Panc1 (cell line): ENCODE data around the gene SSH2.

Experiments used
- TF ChIP-seq, protein P1 (sequence below): fragments of 450-650 bp; IDR thresholded peaks from 2 replicates; pipeline ENCODE4 v1.5.1; 2017; ENCODE audit warnings: mild to moderate bottlenecking
- TF ChIP-seq, protein P2 (sequence below), 2 experiments: IDR thresholded peaks; 2 replicates each; pipeline ENCODE4 v1.6.1; 2011 to 2012; ENCODE audit warnings: low read depth in 2 of 2, control low read depth in 1 of 2, low read length in 1 of 2, mild to moderate bottlenecking in 1 of 2, moderate library complexity in 1 of 2; ENCODE audit not compliant: insufficient read depth in 1 of 2

DNA sequence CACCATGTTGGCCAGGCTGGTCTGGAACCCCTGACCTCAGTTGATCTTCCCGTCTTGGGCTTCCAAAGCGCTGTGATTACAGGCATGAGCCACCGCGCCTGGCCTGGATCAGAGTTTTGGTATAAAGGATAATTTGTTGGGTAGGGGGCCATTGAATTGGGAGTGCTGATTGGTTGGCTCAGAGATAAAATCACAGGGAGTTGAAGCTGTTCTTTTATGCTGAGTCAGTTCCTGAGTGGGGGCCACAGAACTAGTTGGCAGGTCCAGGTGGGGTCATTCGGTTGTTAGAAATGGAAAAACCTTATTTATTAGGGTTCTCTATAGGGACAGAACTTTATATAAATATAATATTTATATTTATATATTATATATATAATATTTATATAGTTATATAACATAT lies 147.1 kb downstream of the SSH2 start:
- TF ChIP-seq, protein P1, sequence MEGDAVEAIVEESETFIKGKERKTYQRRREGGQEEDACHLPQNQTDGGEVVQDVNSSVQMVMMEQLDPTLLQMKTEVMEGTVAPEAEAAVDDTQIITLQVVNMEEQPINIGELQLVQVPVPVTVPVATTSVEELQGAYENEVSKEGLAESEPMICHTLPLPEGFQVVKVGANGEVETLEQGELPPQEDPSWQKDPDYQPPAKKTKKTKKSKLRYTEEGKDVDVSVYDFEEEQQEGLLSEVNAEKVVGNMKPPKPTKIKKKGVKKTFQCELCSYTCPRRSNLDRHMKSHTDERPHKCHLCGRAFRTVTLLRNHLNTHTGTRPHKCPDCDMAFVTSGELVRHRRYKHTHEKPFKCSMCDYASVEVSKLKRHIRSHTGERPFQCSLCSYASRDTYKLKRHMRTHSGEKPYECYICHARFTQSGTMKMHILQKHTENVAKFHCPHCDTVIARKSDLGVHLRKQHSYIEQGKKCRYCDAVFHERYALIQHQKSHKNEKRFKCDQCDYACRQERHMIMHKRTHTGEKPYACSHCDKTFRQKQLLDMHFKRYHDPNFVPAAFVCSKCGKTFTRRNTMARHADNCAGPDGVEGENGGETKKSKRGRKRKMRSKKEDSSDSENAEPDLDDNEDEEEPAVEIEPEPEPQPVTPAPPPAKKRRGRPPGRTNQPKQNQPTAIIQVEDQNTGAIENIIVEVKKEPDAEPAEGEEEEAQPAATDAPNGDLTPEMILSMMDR = no peak
- TF ChIP-seq, protein P2, sequence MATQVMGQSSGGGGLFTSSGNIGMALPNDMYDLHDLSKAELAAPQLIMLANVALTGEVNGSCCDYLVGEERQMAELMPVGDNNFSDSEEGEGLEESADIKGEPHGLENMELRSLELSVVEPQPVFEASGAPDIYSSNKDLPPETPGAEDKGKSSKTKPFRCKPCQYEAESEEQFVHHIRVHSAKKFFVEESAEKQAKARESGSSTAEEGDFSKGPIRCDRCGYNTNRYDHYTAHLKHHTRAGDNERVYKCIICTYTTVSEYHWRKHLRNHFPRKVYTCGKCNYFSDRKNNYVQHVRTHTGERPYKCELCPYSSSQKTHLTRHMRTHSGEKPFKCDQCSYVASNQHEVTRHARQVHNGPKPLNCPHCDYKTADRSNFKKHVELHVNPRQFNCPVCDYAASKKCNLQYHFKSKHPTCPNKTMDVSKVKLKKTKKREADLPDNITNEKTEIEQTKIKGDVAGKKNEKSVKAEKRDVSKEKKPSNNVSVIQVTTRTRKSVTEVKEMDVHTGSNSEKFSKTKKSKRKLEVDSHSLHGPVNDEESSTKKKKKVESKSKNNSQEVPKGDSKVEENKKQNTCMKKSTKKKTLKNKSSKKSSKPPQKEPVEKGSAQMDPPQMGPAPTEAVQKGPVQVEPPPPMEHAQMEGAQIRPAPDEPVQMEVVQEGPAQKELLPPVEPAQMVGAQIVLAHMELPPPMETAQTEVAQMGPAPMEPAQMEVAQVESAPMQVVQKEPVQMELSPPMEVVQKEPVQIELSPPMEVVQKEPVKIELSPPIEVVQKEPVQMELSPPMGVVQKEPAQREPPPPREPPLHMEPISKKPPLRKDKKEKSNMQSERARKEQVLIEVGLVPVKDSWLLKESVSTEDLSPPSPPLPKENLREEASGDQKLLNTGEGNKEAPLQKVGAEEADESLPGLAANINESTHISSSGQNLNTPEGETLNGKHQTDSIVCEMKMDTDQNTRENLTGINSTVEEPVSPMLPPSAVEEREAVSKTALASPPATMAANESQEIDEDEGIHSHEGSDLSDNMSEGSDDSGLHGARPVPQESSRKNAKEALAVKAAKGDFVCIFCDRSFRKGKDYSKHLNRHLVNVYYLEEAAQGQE (IDR thresholded peaks at IDR 0.05; ENCODE audit: insufficient read depth in 1 of 2, low read depth in 2 of 2, low read length in 1 of 2) = no peak
